ENCODE measurements around the gene THAP8. TPM values are rescaled to one million over a fixed set of nuclear protein-coding genes. Genes with fewer than 3 reads are reported as not detected.

The THAP8 gene
- total RNA-seq (2.9 TPM), polyA plus RNA-seq (1 to 10 TPM; 3.5 to 8.2 (median 6.7) TPM)

- ATAC-seq (ENCODE audit: low read depth in 2 of 2) (peak; percentile 85 to 86), DNase-seq (peak; percentile 100)
- Mint-ChIP-seq H3K4me3 (peak within 1 kb of the TSS; percentile 91 to 99 (median 98)), H3K4me1 (peaks cover 4 to 34% (median 22%) of the 10 kb centered on the region in 4 donors), H3K27me3 (peaks cover 4% of the 10 kb centered on the region), H3K27ac (peak within 1 kb of the TSS; percentile 95 to 98 (median 98)), H3K36me3 (peaks cover 4% of the 10 kb centered on the region), H3K9me3 (no peaks in the 10 kb centered on the region)
- no peaks in the 10 kb centered on the region for H3K27me3 ChIP-seq (ENCODE audit: control insufficient read depth, insufficient read depth, low read length)
- H3K36me3 ChIP-seq (ENCODE audit: control insufficient read depth, insufficient read depth, low read length): no peaks in the 10 kb centered on the region
- no peaks in the 10 kb centered on the region for H3K9me3 ChIP-seq (ENCODE audit: control insufficient read depth in 2 of 2, low read length in 2 of 2)
- H3K4me1 ChIP-seq (ENCODE audit: control insufficient read depth, insufficient read depth, low read length, poor library complexity, severe bottlenecking): peaks cover 16% of the 10 kb centered on the region
- H3K4me3 ChIP-seq (ENCODE audit: low read depth, low read length): peak within 1 kb of the TSS; percentile 97
- H3K27ac ChIP-seq (ENCODE audit: insufficient read depth, low read length, poor library complexity, severe bottlenecking): peak within 1 kb of the TSS; percentile 95
These were observed at the start of gene THAP8 for GRCh38 chr19:36054119-36054732. Gene THAP8 (minus strand): TSS chr19:36054285. CDS start chr19:36054217, 68 bp downstream.

- no peak for ATAC-seq (ENCODE audit: low read depth in 2 of 2)
- H3K4me3 Mint-ChIP-seq: no peak overlapping the region
- H3K9me3 Mint-ChIP-seq: no peaks in the 10 kb centered on the region
- Histone ChIP-seq H3K4me1 (ENCODE audit: control insufficient read depth, insufficient read depth, low read length, poor library complexity, severe bottlenecking) (no peaks in the 10 kb centered on the region), H3K9me3 (ENCODE audit: control insufficient read depth in 2 of 2, low read length in 2 of 2) (no peaks in the 10 kb centered on the region), H3K36me3 (ENCODE audit: control insufficient read depth, insufficient read depth, low read length) (no peaks in the 10 kb centered on the region), H3K4me3 (ENCODE audit: low read depth, low read length) (no peak overlapping the region), H3K27me3 (ENCODE audit: control insufficient read depth, insufficient read depth, low read length) (no peaks in the 10 kb centered on the region), H3K27ac (ENCODE audit: insufficient read depth, low read length, poor library complexity, severe bottlenecking) (no peak overlapping the region)
- peak overlapping the region in 1 of 3 donors; percentile 51 for H3K27ac Mint-ChIP-seq
- DNase-seq: no peak
- H3K4me1 Mint-ChIP-seq: peaks cover 0 to 2% (median 1%) of the 10 kb centered on the region in 4 donors
- H3K27me3 Mint-ChIP-seq: no peaks in the 10 kb centered on the region
- no peaks in the 10 kb centered on the region for H3K36me3 Mint-ChIP-seq
These were observed 49.0 kb upstream of the THAP8 start for GRCh38 chr19:36103040-36103626.

- DNase-seq (no peak), ATAC-seq (ENCODE audit: low read depth in 2 of 2) (peak in 1 of 2 donors; percentile 21)
- no peak overlapping the region for H3K4me3 ChIP-seq (ENCODE audit: low read depth, low read length)
- no peaks in the 10 kb centered on the region for H3K27me3 Mint-ChIP-seq
- peaks cover 0 to 2% (median 1%) of the 10 kb centered on the region in 4 donors for H3K4me1 Mint-ChIP-seq
- no peaks in the 10 kb centered on the region for H3K9me3 Mint-ChIP-seq
- no peaks in the 10 kb centered on the region for H3K9me3 ChIP-seq (ENCODE audit: control insufficient read depth in 2 of 2, low read length in 2 of 2)
- no peak overlapping the region for H3K4me3 Mint-ChIP-seq
- H3K4me1 ChIP-seq (ENCODE audit: control insufficient read depth, insufficient read depth, low read length, poor library complexity, severe bottlenecking): no peaks in the 10 kb centered on the region
- no peaks in the 10 kb centered on the region for H3K36me3 ChIP-seq (ENCODE audit: control insufficient read depth, insufficient read depth, low read length)
- H3K27me3 ChIP-seq (ENCODE audit: control insufficient read depth, insufficient read depth, low read length): no peaks in the 10 kb centered on the region
- peaks cover 6% of the 10 kb centered on the region for H3K36me3 Mint-ChIP-seq
- no peak overlapping the region for H3K27ac ChIP-seq (ENCODE audit: insufficient read depth, low read length, poor library complexity, severe bottlenecking)
- no peak overlapping the region for H3K27ac Mint-ChIP-seq
These were observed 47.7 kb upstream of the THAP8 start for GRCh38 chr19:36101550-36102327.

- no peak for DNase-seq
- Histone ChIP-seq H3K9me3 (ENCODE audit: control insufficient read depth in 2 of 2, low read length in 2 of 2) (no peaks in the 10 kb centered on the region), H3K36me3 (ENCODE audit: control insufficient read depth, insufficient read depth, low read length) (no peaks in the 10 kb centered on the region), H3K27me3 (ENCODE audit: control insufficient read depth, insufficient read depth, low read length) (no peaks in the 10 kb centered on the region), H3K4me1 (ENCODE audit: control insufficient read depth, insufficient read depth, low read length, poor library complexity, severe bottlenecking) (no peaks in the 10 kb centered on the region), H3K4me3 (ENCODE audit: low read depth, low read length) (no peak overlapping the region), H3K27ac (ENCODE audit: insufficient read depth, low read length, poor library complexity, severe bottlenecking) (no peak overlapping the region)
- H3K27ac Mint-ChIP-seq: peak overlapping the region in 1 of 3 donors; percentile 87
- H3K36me3 Mint-ChIP-seq: peaks cover 8% of the 10 kb centered on the region
- H3K9me3 Mint-ChIP-seq: no peaks in the 10 kb centered on the region
- no peak for ATAC-seq (ENCODE audit: low read depth in 2 of 2)
- H3K27me3 Mint-ChIP-seq: no peaks in the 10 kb centered on the region
- H3K4me1 Mint-ChIP-seq: no peaks in the 10 kb centered on the region
- no peak overlapping the region for H3K4me3 Mint-ChIP-seq
These were observed 46.4 kb upstream of the THAP8 start for GRCh38 chr19:36100476-36100875.

GRCh38 chr19:36099166-36099785 is 45.2 kb upstream of the THAP8 start:
- Histone ChIP-seq H3K9me3 (ENCODE audit: control insufficient read depth in 2 of 2, low read length in 2 of 2) (no peaks in the 10 kb centered on the region), H3K4me3 (ENCODE audit: low read depth, low read length) (no peak overlapping the region), H3K27me3 (ENCODE audit: control insufficient read depth, insufficient read depth, low read length) (no peaks in the 10 kb centered on the region), H3K4me1 (ENCODE audit: control insufficient read depth, insufficient read depth, low read length, poor library complexity, severe bottlenecking) (no peaks in the 10 kb centered on the region), H3K27ac (ENCODE audit: insufficient read depth, low read length, poor library complexity, severe bottlenecking) (no peak overlapping the region), H3K36me3 (ENCODE audit: control insufficient read depth, insufficient read depth, low read length) (no peaks in the 10 kb centered on the region)
- no peaks in the 10 kb centered on the region for H3K4me1 Mint-ChIP-seq
- H3K27ac Mint-ChIP-seq: no peak overlapping the region
- no peaks in the 10 kb centered on the region for H3K27me3 Mint-ChIP-seq
- DNase-seq: no peak
- peaks cover 8% of the 10 kb centered on the region for H3K36me3 Mint-ChIP-seq
- H3K9me3 Mint-ChIP-seq: no peaks in the 10 kb centered on the region
- no peak for ATAC-seq (ENCODE audit: low read depth in 2 of 2)
- H3K4me3 Mint-ChIP-seq: no peak overlapping the region

GRCh38 chr19:36097036-36097435 is 43.0 kb upstream of the THAP8 start:
- Histone ChIP-seq H3K4me3 (ENCODE audit: low read depth, low read length) (no peak overlapping the region), H3K9me3 (ENCODE audit: control insufficient read depth in 2 of 2, low read length in 2 of 2) (no peaks in the 10 kb centered on the region), H3K36me3 (ENCODE audit: control insufficient read depth, insufficient read depth, low read length) (no peaks in the 10 kb centered on the region), H3K4me1 (ENCODE audit: control insufficient read depth, insufficient read depth, low read length, poor library complexity, severe bottlenecking) (no peaks in the 10 kb centered on the region), H3K27me3 (ENCODE audit: control insufficient read depth, insufficient read depth, low read length) (no peaks in the 10 kb centered on the region), H3K27ac (ENCODE audit: insufficient read depth, low read length, poor library complexity, severe bottlenecking) (no peak overlapping the region)
- Mint-ChIP-seq H3K27me3 (no peaks in the 10 kb centered on the region), H3K36me3 (peaks cover 8% of the 10 kb centered on the region), H3K4me3 (no peak overlapping the region), H3K9me3 (no peaks in the 10 kb centered on the region), H3K4me1 (peaks cover 0 to 15% (median 6%) of the 10 kb centered on the region in 4 donors), H3K27ac (peak overlapping the region in 1 of 3 donors; percentile 31)
- ATAC-seq (ENCODE audit: low read depth in 2 of 2) (no peak), DNase-seq (no peak)

GRCh38 chr19:36093687-36094086 is 39.6 kb upstream of the THAP8 start:
- Histone ChIP-seq H3K4me3 (ENCODE audit: low read depth, low read length) (no peak overlapping the region), H3K36me3 (ENCODE audit: control insufficient read depth, insufficient read depth, low read length) (no peaks in the 10 kb centered on the region), H3K4me1 (ENCODE audit: control insufficient read depth, insufficient read depth, low read length, poor library complexity, severe bottlenecking) (no peaks in the 10 kb centered on the region), H3K27ac (ENCODE audit: insufficient read depth, low read length, poor library complexity, severe bottlenecking) (no peak overlapping the region), H3K27me3 (ENCODE audit: control insufficient read depth, insufficient read depth, low read length) (no peaks in the 10 kb centered on the region), H3K9me3 (ENCODE audit: control insufficient read depth in 2 of 2, low read length in 2 of 2) (no peaks in the 10 kb centered on the region)
- H3K9me3 Mint-ChIP-seq: no peaks in the 10 kb centered on the region
- H3K27ac Mint-ChIP-seq: peak overlapping the region in 2 of 3 donors; percentile 47 to 78
- H3K27me3 Mint-ChIP-seq: no peaks in the 10 kb centered on the region
- DNase-seq: no peak
- peaks cover 10% of the 10 kb centered on the region for H3K36me3 Mint-ChIP-seq
- H3K4me1 Mint-ChIP-seq: peaks cover 0 to 15% (median 6%) of the 10 kb centered on the region in 4 donors
- no peak overlapping the region for H3K4me3 Mint-ChIP-seq
- ATAC-seq (ENCODE audit: low read depth in 2 of 2): no peak
